Measurements from ENCODE around the gene ZNHIT3.

DNA sequence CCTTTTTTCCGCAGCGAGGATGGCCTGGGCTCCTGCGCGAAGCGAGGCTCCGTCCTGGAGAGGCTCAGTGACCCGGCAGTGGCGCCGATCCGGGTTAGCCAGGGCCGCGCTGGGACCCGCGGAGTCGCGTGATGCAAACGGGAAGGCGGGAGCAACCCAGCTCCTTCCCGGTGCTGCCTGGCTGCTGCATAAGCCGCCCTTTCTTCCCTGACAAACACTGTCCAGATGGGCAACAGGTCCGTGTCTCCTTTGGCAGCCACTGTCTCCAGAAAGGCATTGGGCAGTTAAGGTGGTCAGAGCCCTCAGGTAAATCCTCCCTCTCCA lies 21.8 kb upstream of the ZNHIT3 start:
- TF ChIP-seq, protein P1, sequence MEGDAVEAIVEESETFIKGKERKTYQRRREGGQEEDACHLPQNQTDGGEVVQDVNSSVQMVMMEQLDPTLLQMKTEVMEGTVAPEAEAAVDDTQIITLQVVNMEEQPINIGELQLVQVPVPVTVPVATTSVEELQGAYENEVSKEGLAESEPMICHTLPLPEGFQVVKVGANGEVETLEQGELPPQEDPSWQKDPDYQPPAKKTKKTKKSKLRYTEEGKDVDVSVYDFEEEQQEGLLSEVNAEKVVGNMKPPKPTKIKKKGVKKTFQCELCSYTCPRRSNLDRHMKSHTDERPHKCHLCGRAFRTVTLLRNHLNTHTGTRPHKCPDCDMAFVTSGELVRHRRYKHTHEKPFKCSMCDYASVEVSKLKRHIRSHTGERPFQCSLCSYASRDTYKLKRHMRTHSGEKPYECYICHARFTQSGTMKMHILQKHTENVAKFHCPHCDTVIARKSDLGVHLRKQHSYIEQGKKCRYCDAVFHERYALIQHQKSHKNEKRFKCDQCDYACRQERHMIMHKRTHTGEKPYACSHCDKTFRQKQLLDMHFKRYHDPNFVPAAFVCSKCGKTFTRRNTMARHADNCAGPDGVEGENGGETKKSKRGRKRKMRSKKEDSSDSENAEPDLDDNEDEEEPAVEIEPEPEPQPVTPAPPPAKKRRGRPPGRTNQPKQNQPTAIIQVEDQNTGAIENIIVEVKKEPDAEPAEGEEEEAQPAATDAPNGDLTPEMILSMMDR (conservative IDR thresholded peaks at IDR 0.05; ENCODE audit: low read length), result no peak
- no peak for TF ChIP-seq EZH2phosphoT487 (IDR thresholded peaks at IDR 0.05; ENCODE audit: borderline replicate concordance)
